Fibroblast of lung (primary cell): ENCODE measurements around the gene CLEC5A.

Experiments
- EZH2 ChIP-seq: IDR thresholded peaks from 2 replicates; pipeline ENCODE4 v1.5.1; 2012; ENCODE audit warnings: low read length, control low read depth, mild to moderate bottlenecking; ENCODE audit errors: missing control alignments
- TF ChIP-seq, protein P1 (sequence below), 2 donors: IDR thresholded peaks in 1 of 2; conservative IDR thresholded peaks in 1 of 2; 1 replicate in 1 of 2; 2 replicates in 1 of 2; pipeline ENCODE4 v1.5.1; 2011 to 2012; ENCODE audit warnings: low read length in 2 of 2, control low read depth in 1 of 2, inconsistent platforms in 1 of 2, low read depth in 1 of 2, mild to moderate bottlenecking in 1 of 2

DNA sequence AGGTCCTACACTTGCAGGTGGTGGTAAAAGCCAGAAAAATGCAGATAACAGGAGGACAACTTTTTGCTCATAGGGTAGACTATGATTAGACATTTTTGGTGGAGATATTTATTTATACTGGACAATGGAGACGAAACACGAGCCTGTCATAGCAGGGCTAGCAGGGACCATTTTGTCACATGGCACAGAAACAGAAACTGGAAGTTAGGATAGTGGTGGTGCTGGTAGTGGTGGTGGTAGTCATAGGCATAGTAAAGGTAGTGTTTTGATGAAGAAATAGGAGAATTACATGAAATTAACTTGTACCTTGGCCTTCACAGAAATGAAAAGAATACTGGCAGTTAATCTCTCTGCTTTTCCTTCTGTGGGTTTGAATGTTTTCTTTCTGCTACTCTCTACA lies 40.1 kb upstream of the CLEC5A start:
- TF ChIP-seq, protein P1, sequence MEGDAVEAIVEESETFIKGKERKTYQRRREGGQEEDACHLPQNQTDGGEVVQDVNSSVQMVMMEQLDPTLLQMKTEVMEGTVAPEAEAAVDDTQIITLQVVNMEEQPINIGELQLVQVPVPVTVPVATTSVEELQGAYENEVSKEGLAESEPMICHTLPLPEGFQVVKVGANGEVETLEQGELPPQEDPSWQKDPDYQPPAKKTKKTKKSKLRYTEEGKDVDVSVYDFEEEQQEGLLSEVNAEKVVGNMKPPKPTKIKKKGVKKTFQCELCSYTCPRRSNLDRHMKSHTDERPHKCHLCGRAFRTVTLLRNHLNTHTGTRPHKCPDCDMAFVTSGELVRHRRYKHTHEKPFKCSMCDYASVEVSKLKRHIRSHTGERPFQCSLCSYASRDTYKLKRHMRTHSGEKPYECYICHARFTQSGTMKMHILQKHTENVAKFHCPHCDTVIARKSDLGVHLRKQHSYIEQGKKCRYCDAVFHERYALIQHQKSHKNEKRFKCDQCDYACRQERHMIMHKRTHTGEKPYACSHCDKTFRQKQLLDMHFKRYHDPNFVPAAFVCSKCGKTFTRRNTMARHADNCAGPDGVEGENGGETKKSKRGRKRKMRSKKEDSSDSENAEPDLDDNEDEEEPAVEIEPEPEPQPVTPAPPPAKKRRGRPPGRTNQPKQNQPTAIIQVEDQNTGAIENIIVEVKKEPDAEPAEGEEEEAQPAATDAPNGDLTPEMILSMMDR (conservative IDR thresholded peaks at IDR 0.05 in 1 of 2, IDR thresholded peaks at IDR 0.05 in 1 of 2; ENCODE audit: low read depth in 1 of 2, low read length in 2 of 2) = no peak
- no peak for TF ChIP-seq EZH2
